HuH-7 (cell line): ENCODE measurements around the gene UCN2.
"Not testable (repeated sequence)": the region's sequence is repeated elsewhere in the genome, so short reads cannot be mapped to it uniquely, and the experiment has no call there.

Source experiments
- DNase-seq: peaks from one replicate; pipeline ENCODE4 v3.0.0; 2011; ENCODE audit warnings: low spot score

The UCN2 gene

GRCh38 chr3:48536116-48536515, 27.5 kb downstream of the UCN2 start:
- no peak for DNase-seq

GRCh38 chr3:48535578-48535977, 28.0 kb downstream of the UCN2 start:
- no peak for DNase-seq

- DNase-seq: no peak
These were observed 30.6 kb downstream of the UCN2 start for GRCh38 chr3:48532977-48533337.

GRCh38 chr3:48532271-48532976, 31.2 kb downstream of the UCN2 start:
- DNase-seq: no peak

GRCh38 chr3:48530701-48531100, 32.9 kb downstream of the UCN2 start:
- DNase-seq: not testable (repeated sequence)

GRCh38 chr3:48528754-48529153, 34.8 kb downstream of the UCN2 start:
- no peak for DNase-seq

- no peak for DNase-seq
These were observed 35.5 kb downstream of the UCN2 start for GRCh38 chr3:48528048-48528447.

- DNase-seq: no peak
These were observed 38.6 kb downstream of the UCN2 start for GRCh38 chr3:48524970-48525369.

- DNase-seq: no peak
These were observed 41.9 kb downstream of the UCN2 start for GRCh38 chr3:48521635-48522034.

- no peak for DNase-seq
These were observed 44.3 kb downstream of the UCN2 start for GRCh38 chr3:48519277-48519643.

GRCh38 chr3:48518638-48519276, 44.8 kb downstream of the UCN2 start:
- no peak for DNase-seq

- no peak for DNase-seq
These were observed 45.5 kb downstream of the UCN2 start for GRCh38 chr3:48518069-48518468.

GRCh38 chr3:48516571-48516970, 47.0 kb downstream of the UCN2 start:
- DNase-seq: no peak

GRCh38 chr3:48514431-48515227, 49.0 kb downstream of the UCN2 start:
- no peak for DNase-seq
